HG03520 (cell line): ENCODE measurements around the gene LMTK2.

ENCODE experiments used
- ATAC-seq: cut with Tn5 transposase; IDR thresholded peaks from one replicate; pipeline ENCODE4 v1.9.1; 2021; ENCODE audit warnings: mild to moderate bottlenecking, moderate library complexity; ENCODE audit not compliant: unreplicated experiment

LMTK2 gene

GRCh38 chr7:98171449-98171848 lies 64.8 kb downstream of the LMTK2 start:
- no peak for ATAC-seq

DNA sequence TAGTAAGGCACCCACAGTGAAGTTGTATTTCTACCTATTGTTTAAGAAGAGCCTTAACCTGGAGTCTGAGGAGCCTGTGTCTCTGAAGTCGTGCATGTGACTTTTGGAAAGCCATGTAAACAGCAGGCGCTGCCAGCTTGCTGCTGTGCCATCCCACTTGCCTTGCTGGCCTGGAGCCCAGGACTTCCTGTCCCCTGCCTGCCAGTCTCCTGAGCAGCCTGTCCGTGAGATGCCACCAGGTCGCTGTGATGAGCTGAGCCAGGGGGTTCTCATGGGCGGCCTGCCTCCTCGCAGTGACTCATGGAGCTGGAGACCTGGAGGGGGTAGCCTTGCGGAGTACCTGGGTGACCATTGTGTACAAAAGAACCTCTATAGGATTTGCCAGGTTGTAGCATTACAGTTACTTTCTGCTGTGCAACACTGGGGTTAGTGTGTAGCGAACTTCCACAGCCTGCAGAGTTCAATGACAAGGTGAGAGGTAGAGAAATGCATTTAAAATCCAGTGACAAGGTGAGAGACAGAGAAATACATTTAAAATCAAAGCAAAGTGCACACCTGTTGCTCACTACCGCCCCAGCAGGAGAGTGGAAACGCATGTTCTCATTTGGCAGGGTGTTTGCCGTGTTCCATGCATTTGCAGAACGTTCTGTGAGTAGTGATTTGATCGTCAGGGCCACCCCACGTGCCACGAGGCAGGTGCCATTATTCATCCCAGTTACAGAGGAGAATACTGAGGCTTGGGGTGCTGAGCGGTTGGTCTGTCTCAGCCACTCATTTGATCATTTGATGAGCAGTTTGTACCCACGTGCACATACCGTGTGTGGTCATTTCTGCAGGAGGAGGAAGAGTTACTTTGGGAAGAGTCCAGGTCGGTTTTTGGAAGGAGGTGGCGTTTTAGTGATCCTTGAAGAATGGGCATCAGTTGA lies 67.9 kb downstream of the LMTK2 start:
- ATAC-seq = no peak

- no peak for ATAC-seq
Observed at GRCh38 chr7:98175260-98175940, 68.7 kb downstream of the LMTK2 start.

- no peak for ATAC-seq
Observed at GRCh38 chr7:98177553-98177952, 70.9 kb downstream of the LMTK2 start.

DNA sequence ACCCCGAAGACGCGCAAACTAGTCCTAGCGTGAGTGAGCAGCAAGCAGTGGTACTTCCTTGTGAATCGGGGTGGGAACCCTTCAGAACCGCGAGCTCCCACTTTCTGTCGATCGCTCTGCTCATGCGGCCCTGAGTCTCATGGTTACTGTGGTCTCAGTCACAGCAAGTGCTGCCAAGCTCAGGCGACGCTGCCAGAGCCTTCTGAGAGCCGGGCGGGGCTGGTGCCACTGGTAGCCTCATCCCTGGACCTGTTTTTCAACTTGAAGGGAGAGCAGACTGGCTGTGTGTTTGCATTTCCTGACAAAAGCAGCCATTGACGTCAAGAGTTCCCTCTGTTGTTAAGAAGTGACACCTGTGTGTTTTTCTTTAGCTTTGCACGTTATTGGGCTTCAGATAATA lies 71.7 kb downstream of the LMTK2 start:
- ATAC-seq = no peak

- ATAC-seq = no peak
Observed at GRCh38 chr7:98178762-98179490, 72.3 kb downstream of the LMTK2 start.

DNA sequence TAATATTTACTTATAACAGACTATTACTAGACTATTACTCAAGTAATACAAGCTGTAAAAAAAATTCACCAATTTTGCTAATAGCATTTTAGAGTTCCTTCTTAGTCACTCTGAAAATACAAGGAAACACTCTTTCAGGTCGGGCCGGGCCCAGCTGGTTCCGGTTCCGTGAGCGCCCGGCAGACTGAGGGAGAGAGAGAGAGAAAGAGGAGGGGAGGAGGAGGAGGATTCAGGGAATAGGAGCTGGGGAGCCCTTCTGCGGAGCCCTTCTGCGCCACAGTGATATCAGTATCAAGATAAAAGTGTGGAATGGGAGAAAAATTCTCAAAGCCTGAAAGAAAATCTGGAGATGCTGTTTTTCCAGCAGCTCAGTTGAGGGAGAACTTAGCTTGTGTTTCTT lies 74.1 kb downstream of the LMTK2 start:
- no peak for ATAC-seq

DNA sequence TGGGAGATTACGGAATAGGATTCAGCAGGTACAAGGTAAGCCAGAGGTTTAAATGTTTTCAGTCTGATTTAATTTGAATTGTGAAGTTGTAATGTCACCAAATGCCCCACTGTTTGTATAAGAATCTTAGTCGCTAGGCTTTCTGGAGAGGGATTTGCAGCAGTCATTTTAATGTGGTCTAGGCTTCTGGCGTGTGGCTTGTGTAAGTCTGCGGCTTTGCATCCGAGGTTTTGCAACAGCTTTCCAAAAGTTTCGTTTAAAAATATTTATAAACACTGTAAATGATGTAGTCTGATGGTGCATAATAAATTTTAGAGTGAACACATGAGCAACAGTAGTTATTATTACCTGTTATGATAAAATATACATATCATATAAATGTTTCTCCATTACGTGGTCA lies 78.4 kb downstream of the LMTK2 start:
- ATAC-seq = no peak

DNA sequence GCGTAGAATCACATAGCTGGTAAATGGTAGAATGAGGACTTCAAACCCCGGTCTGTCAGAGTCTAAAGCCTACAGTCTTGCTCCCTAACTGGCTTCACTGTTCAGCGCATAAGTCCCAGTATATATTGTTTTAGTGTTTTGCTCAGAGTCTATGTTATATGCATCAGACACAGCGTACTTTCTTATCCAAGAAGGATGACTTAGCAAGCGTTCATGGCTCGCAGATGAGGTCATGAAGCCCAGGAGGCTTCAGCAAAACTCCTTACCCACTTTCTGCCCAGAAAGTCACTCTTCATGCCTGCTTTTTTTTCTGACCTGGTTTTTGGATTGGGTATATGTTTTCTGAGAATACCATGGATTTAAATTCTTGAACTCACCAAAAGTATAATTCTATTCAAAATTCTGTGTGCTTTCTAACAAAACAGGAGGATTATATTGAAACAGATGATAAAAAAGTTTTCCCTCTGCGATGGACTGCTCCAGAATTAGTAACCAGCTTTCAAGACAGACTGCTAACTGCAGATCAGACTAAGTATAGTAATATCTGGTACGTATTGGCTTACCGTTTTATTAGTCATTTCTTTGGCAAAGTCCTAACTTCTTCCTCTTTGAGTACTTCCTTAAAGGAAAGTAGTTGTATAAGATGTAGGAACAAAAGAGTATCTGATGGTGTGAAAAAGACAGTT lies 79.9 kb downstream of the LMTK2 start:
- no peak for ATAC-seq

DNA sequence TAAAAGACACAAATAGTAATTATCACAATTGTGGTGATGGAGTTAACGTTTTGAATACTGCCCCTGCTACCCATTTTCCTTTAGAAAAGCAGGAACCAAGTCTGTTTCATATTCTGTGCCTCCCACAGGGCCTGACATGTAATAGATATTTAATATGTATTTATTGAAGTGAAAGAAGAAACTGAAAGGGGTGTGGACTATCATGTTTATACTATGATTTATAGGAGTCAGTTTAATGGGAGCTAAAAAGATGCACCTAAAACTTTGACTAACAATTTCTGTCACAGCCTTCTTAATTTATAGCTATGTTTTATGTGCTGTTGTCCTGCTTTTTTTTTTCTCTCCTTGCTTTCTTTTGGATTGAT lies 80.5 kb downstream of the LMTK2 start:
- ATAC-seq = no peak

- no peak for ATAC-seq
Observed at GRCh38 chr7:98189559-98189958, 82.9 kb downstream of the LMTK2 start.

GRCh38 chr7:98191668-98192431 lies 85.2 kb downstream of the LMTK2 start:
- ATAC-seq = no peak

GRCh38 chr7:98192781-98193457 lies 86.3 kb downstream of the LMTK2 start:
- ATAC-seq = no peak

- no peak for ATAC-seq
Observed at GRCh38 chr7:98193474-98194180, 87.0 kb downstream of the LMTK2 start.

DNA sequence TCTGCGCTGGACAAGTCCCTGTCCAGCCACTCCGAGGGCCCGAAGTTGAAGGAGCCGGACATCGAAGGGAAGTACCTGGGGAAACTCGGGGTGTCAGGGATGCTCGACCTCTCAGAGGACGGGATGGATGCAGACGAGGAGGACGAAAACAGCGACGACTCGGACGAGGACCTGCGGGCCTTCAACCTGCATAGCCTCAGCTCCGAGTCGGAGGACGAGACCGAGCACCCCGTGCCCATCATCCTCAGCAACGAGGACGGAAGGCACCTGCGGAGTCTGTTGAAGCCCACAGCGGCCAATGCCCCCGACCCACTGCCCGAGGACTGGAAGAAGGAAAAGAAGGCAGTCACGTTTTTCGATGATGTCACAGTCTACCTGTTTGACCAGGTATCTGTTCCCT lies 87.5 kb downstream of the LMTK2 start:
- ATAC-seq = no peak

- no peak for ATAC-seq
Observed at GRCh38 chr7:98194672-98195457, 88.2 kb downstream of the LMTK2 start.

DNA sequence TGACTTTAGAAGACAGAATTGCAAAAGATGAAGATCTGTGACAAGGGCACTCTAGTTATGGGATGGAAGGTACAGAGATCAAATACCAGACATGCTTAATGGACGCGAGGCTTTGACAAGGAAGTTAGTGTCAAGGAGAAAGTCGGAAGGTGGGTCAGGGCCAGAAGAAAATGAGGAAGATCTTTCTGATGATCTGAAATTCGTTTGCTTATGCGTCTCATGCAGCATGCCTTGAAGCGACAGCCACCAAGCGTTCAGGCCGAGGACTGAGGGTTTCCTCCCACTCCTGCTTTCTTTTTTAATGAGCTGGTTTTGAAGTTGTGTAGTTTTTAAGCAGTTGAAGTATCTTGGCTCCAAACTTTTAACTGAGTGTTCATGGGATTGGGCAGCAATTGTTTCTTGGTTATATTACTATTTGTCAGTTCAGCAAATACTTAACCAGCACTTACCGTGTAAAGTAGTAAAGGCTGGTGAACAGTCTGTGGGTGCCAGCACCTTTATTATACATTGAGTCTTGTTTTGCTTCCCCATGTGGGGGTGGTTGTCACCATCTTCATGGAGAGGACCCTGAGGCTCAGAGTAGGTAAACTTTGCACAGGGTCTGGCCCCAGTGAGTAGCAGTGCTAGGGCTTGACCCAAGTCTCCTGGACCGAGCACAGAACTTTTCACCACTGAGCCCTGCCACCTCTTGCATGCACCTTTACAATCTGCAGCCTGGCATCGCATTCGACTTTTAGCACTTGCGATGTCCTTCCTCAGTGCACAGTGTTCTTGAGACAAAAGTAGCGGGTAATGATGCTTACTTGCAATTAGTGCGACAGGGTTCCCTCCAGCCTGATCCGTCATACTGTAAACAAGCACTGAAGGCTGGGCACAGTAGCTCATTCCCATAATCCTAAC lies 90.3 kb downstream of the LMTK2 start:
- ATAC-seq = no peak
